Activated CD4-positive, alpha-beta memory T cell treated with anti-CD3 and anti-CD28 coated beads, Interleukin-2, amount 10 ng/mL, durations not matched to agents 7 days and 5 days (primary cell): ENCODE data around the gene SUV39H2. TPM values are rescaled to one million over a fixed set of nuclear protein-coding genes. Genes with fewer than 3 reads are reported as not detected.

ENCODE experiments used
- CTCF ChIA-PET: fragments of 350-600 bp; sonication (Branson Sonifier 250); formaldehyde crosslinking; loops from one replicate; lab custom pipeline; 2021; ENCODE audit warnings: antibody characterized with exemption, inconsistent platforms; lab: Charles Lee
- POLR2A ChIA-PET: fragments of 350-600 bp; sonication (Branson Sonifier 250); formaldehyde crosslinking; loops from one replicate; lab custom pipeline; 2021; ENCODE audit warnings: antibody characterized with exemption; lab: Charles Lee
- DNase-seq: peaks from one replicate; pipeline ENCODE4 v3.0.0-alpha.2; 2020
- H3K27ac Mint-ChIP-seq: one replicate; pipeline ENCODE4 v1.8.0; 2021; ENCODE audit warnings: mild to moderate bottlenecking, mixed read lengths
- H3K27me3 Mint-ChIP-seq: one replicate; pipeline ENCODE4 v1.8.0; 2021; ENCODE audit warnings: mixed read lengths
- H3K36me3 Mint-ChIP-seq: one replicate; pipeline ENCODE4 v1.8.0; 2021; ENCODE audit warnings: low read depth, mixed read lengths
- H3K4me1 Mint-ChIP-seq: one replicate; pipeline ENCODE4 v1.8.0; 2021; ENCODE audit warnings: mixed read lengths
- H3K4me3 Mint-ChIP-seq: one replicate; pipeline ENCODE4 v1.8.0; 2021; ENCODE audit warnings: mild to moderate bottlenecking, mixed read lengths
- H3K9me3 Mint-ChIP-seq: one replicate; pipeline ENCODE4 v1.8.0; 2021; ENCODE audit warnings: mixed read lengths
- total RNA-seq, 2 experiments: library from RNA; stranded (reverse); gene quantifications; one replicate each; pipeline ENCODE4 v1.2.3, GENCODE V29; 2021

Gene SUV39H2
- total RNA-seq, 2 experiments from 2014 or later: 24.5 to 25.2 TPM

GRCh38 chr10:14947268-14947667 lies 68.6 kb downstream of the SUV39H2 start:
- no peaks in the 10 kb centered on the region for H3K27me3 Mint-ChIP-seq
- CTCF ChIA-PET: interaction anchor here (1.3 kb wide), 1 partner anchor 25 kb away, joined by 4 read pairs; no protein-coding TSS in a partner anchor
- no peaks in the 10 kb centered on the region for H3K9me3 Mint-ChIP-seq
- H3K4me3 Mint-ChIP-seq: no peak overlapping the region
- H3K36me3 Mint-ChIP-seq: peaks cover 80% of the 10 kb centered on the region
- POLR2A ChIA-PET: interaction anchor here (1.3 kb wide), 1 partner anchor 69 kb away, joined by 3 read pairs; the partner anchor contains the start of gene SUV39H2
- no peak for DNase-seq
- no peak overlapping the region for H3K27ac Mint-ChIP-seq
- H3K4me1 Mint-ChIP-seq: peaks cover 42% of the 10 kb centered on the region

- POLR2A ChIA-PET: interaction anchor here (1.0 to 2.1 kb wide), 2 partner anchors 10 to 71 kb away, joined by 4 to 6 read pairs; partner anchors contain the start of genes MEIG1 and SUV39H2
- Mint-ChIP-seq H3K27ac (no peak overlapping the region), H3K36me3 (peaks cover 77% of the 10 kb centered on the region), H3K4me1 (peaks cover 46% of the 10 kb centered on the region), H3K9me3 (no peaks in the 10 kb centered on the region), H3K4me3 (no peak overlapping the region), H3K27me3 (no peaks in the 10 kb centered on the region)
- CTCF ChIA-PET: interaction anchor here (1.1 kb wide), 1 partner anchor 156 kb away, joined by 3 read pairs; no protein-coding TSS in a partner anchor
- DNase-seq: no peak
These were observed 70.6 kb downstream of the SUV39H2 start for GRCh38 chr10:14949291-14949690.

GRCh38 chr10:14952851-14953423 lies 74.3 kb downstream of the SUV39H2 start:
- peaks cover 54% of the 10 kb centered on the region for H3K36me3 Mint-ChIP-seq
- H3K4me1 Mint-ChIP-seq: peaks cover 61% of the 10 kb centered on the region

GRCh38 chr10:14953424-14954000 lies 74.8 kb downstream of the SUV39H2 start:
- ChIA-PET CTCF (interaction anchor here (1.0 to 1.8 kb wide), 8 partner anchors 11 to 215 kb away, joined by 3 to 8 read pairs (median 6); partner anchors contain the start of genes CDNF, HSPA14, MSANTD7 and NMT2), POLR2A (interaction anchor here (0.7 to 3.2 kb wide), 30 partner anchors 9 to 768 kb away, joined by 3 to 33 read pairs (median 4); partner anchors contain the start of genes CDNF, FAM171A1, HSPA14 and MSANTD7)
- no peaks in the 10 kb centered on the region for H3K27me3 Mint-ChIP-seq
- peak overlapping the region; percentile 87 for H3K4me3 Mint-ChIP-seq
- H3K27ac Mint-ChIP-seq: peak overlapping the region; percentile 93
- peaks cover 62% of the 10 kb centered on the region for H3K4me1 Mint-ChIP-seq
- H3K9me3 Mint-ChIP-seq: no peaks in the 10 kb centered on the region
- DNase-seq: peak; percentile 37
- H3K36me3 Mint-ChIP-seq: peaks cover 48% of the 10 kb centered on the region

More at GRCh38 chr10:14952851-14953423, 74.3 kb downstream of the SUV39H2 start:
- DNase-seq: no peak
- CTCF ChIA-PET: interaction anchor here (1.0 to 1.8 kb wide), 7 partner anchors 19 to 216 kb away, joined by 3 to 8 read pairs (median 6); partner anchors contain the start of genes CDNF, HSPA14, MSANTD7 and NMT2
- no peaks in the 10 kb centered on the region for H3K27me3 Mint-ChIP-seq
- H3K4me3 Mint-ChIP-seq: peak overlapping the region; percentile 87
- peak overlapping the region; percentile 93 for H3K27ac Mint-ChIP-seq
- H3K9me3 Mint-ChIP-seq: no peaks in the 10 kb centered on the region
- POLR2A ChIA-PET: interaction anchor here (0.7 to 3.2 kb wide), 24 partner anchors 9 to 768 kb away, joined by 3 to 33 read pairs (median 4); partner anchors contain the start of genes CDNF, FAM171A1, HSPA14 and MSANTD7

Other genes with a start within 250 kb of the SUV39H2 start
- gene FAM107B, start 104.0 kb upstream of the SUV39H2 start, total RNA-seq: 100 to 1,000 TPM; 229 to 235 TPM
- gene CDNF, start 40.8 kb upstream of the SUV39H2 start, total RNA-seq: under 1 TPM; 0.63 to 0.75 TPM
- 10 to 100 TPM; 21.9 to 23.1 TPM for gene HSPA14, start 40.6 kb upstream of the SUV39H2 start, total RNA-seq
- 10 to 100 TPM; 15.5 to 18.7 TPM for gene MSANTD7, start 40.6 kb upstream of the SUV39H2 start, total RNA-seq
- gene DCLRE1C, start 75.2 kb downstream of the SUV39H2 start, total RNA-seq: 10 to 100 TPM; 36.8 to 40.4 TPM
- 1 to 10 TPM in 1 of 2 experiments, under 1 TPM in 1; 0.75 to 1.3 TPM for gene MEIG1, start 80.5 kb downstream of the SUV39H2 start, total RNA-seq
- 1 to 10 TPM; 4.0 to 4.2 TPM for gene OLAH, start 165.1 kb downstream of the SUV39H2 start, total RNA-seq
- 1 to 10 TPM; 2.1 to 2.6 TPM for gene ACBD7, start 209.9 kb downstream of the SUV39H2 start, total RNA-seq
- gene RPP38, start 218.5 kb downstream of the SUV39H2 start, total RNA-seq: 10 to 100 TPM; 14.9 to 16.8 TPM